ENCODE results near the gene CTSK. TPM values are rescaled to one million over a fixed set of nuclear protein-coding genes. Genes with fewer than 3 reads are reported as not detected.
A peak's percentile ranks its signal among the peaks of the same experiment; 100 is the strongest.
"Not testable (repeated sequence)": the region's sequence is repeated elsewhere in the genome, so short reads cannot be mapped to it uniquely, and the experiment has no call there.

Gene CTSK
- total RNA-seq = 10 to 100 TPM in 1 of 3 donors, 1 to 10 TPM in 2; 9.1 to 11.0 (median 9.1) TPM
- total RNA-seq (2013) = 4.1 TPM

- H3K27ac ChIP-seq (ENCODE audit: low read length) = no peak within 1 kb of the TSS
- no peak for TF ChIP-seq CTCF (IDR thresholded peaks at IDR 0.05)
- H3K9me3 ChIP-seq (ENCODE audit: control insufficient read depth, insufficient read depth, low read length) = no peaks in the 10 kb centered on the region
- Mint-ChIP-seq H3K9me3 (no peaks in the 10 kb centered on the region), H3K27me3 (ENCODE audit: low read depth in 2 of 2) (no peaks in the 10 kb centered on the region), H3K36me3 (no peaks in the 10 kb centered on the region), H3K4me1 (peaks cover 10 to 12% of the 10 kb centered on the region in 2 donors), H3K27ac (peak within 1 kb of the TSS; percentile 35 to 47), H3K4me3 (peak within 1 kb of the TSS; percentile 35)
- H3K27me3 ChIP-seq (ENCODE audit: control insufficient read depth, insufficient read depth, low read length) = no peaks in the 10 kb centered on the region
- DNase-seq (no peak), ATAC-seq (no peak)
- 84% methylated on average over 7 of the region's 7 CpGs for WGBS (ENCODE audit: insufficient coverage)
- H3K4me3 ChIP-seq (ENCODE audit: low read length) = no peak within 1 kb of the TSS
- peaks cover 22% of the 10 kb centered on the region for H3K36me3 ChIP-seq (ENCODE audit: control insufficient read depth, insufficient read depth, low read length)
- no peaks in the 10 kb centered on the region for H3K4me1 ChIP-seq (ENCODE audit: control insufficient read depth, insufficient read depth, low read length)
- intact Hi-C loops (cut with micrococcal nuclease) = no loop called here
Measured at GRCh38 chr1:150808121-150808520, at the start of gene CTSK. Gene CTSK (minus strand): TSS chr1:150808260. CDS start chr1:150806805, 1,455 bp downstream.

- H3K27ac ChIP-seq (ENCODE audit: low read length); ATAC-seq; H3K4me3 Mint-ChIP-seq; H3K4me1 ChIP-seq (ENCODE audit: control insufficient read depth, insufficient read depth, low read length); DNase-seq; H3K9me3 ChIP-seq (ENCODE audit: control insufficient read depth, insufficient read depth, low read length); H3K4me3 ChIP-seq (ENCODE audit: low read length); intact Hi-C loops (cut with micrococcal nuclease); H3K9me3 Mint-ChIP-seq; H3K27me3 Mint-ChIP-seq (ENCODE audit: low read depth in 2 of 2); H3K27me3 ChIP-seq (ENCODE audit: control insufficient read depth, insufficient read depth, low read length); H3K36me3 Mint-ChIP-seq: not testable (repeated sequence)
- no CpG with 5 or more reads among the region's 3 CpGs for WGBS (ENCODE audit: insufficient coverage)
- Mint-ChIP-seq H3K27ac (peak overlapping the region; percentile 29 to 49), H3K4me1 (peaks cover 0 to 13% of the 10 kb centered on the region in 2 donors)
- peaks cover 18% of the 10 kb centered on the region for H3K36me3 ChIP-seq (ENCODE audit: control insufficient read depth, insufficient read depth, low read length)
Measured at GRCh38 chr1:150852734-150853133, 44.7 kb upstream of the CTSK start.

GRCh38 chr1:150850801-150851362, 42.8 kb upstream of the CTSK start:
- H3K27ac Mint-ChIP-seq; H3K9me3 ChIP-seq (ENCODE audit: control insufficient read depth, insufficient read depth, low read length); ATAC-seq; DNase-seq; H3K4me1 ChIP-seq (ENCODE audit: control insufficient read depth, insufficient read depth, low read length); intact Hi-C loops (cut with micrococcal nuclease); H3K27me3 ChIP-seq (ENCODE audit: control insufficient read depth, insufficient read depth, low read length); H3K27me3 Mint-ChIP-seq (ENCODE audit: low read depth in 2 of 2); H3K36me3 Mint-ChIP-seq; H3K4me3 Mint-ChIP-seq; H3K9me3 Mint-ChIP-seq; H3K4me3 ChIP-seq (ENCODE audit: low read length); H3K27ac ChIP-seq (ENCODE audit: low read length): not testable (repeated sequence)
- H3K4me1 Mint-ChIP-seq = peaks cover 0 to 18% of the 10 kb centered on the region in 2 donors
- 97% methylated on average over 38 of the region's 49 CpGs for WGBS (ENCODE audit: insufficient coverage)
- peaks cover 19% of the 10 kb centered on the region for H3K36me3 ChIP-seq (ENCODE audit: control insufficient read depth, insufficient read depth, low read length)

GRCh38 chr1:150846473-150847146, 38.5 kb upstream of the CTSK start:
- peaks cover 15% of the 10 kb centered on the region for H3K36me3 ChIP-seq (ENCODE audit: control insufficient read depth, insufficient read depth, low read length)
- H3K4me1 ChIP-seq (ENCODE audit: control insufficient read depth, insufficient read depth, low read length) = no peaks in the 10 kb centered on the region
- intact Hi-C loops (cut with micrococcal nuclease) = no loop called here
- Mint-ChIP-seq H3K4me1 (peaks cover 0 to 5% of the 10 kb centered on the region in 2 donors), H3K36me3 (no peaks in the 10 kb centered on the region), H3K27me3 (ENCODE audit: low read depth in 2 of 2) (no peaks in the 10 kb centered on the region), H3K9me3 (no peaks in the 10 kb centered on the region), H3K27ac (no peak overlapping the region), H3K4me3 (no peak overlapping the region)
- no peaks in the 10 kb centered on the region for H3K27me3 ChIP-seq (ENCODE audit: control insufficient read depth, insufficient read depth, low read length)
- TF ChIP-seq CTCF (IDR thresholded peaks at IDR 0.05) = no peak
- H3K9me3 ChIP-seq (ENCODE audit: control insufficient read depth, insufficient read depth, low read length) = no peaks in the 10 kb centered on the region
- WGBS (ENCODE audit: insufficient coverage) = 94% methylated on average over 4 of the region's 4 CpGs
- H3K27ac ChIP-seq (ENCODE audit: low read length) = no peak overlapping the region
- H3K4me3 ChIP-seq (ENCODE audit: low read length) = no peak overlapping the region
- DNase-seq = no peak
- no peak for ATAC-seq
